HEK293T (cell line): Measurements from ENCODE around the gene DYNC1I1.

ENCODE experiments used
- CTCF ChIA-PET: fragments of 350-600 bp; formaldehyde crosslinking; extraction: SDS; loops from one replicate; lab custom pipeline; 2021; ENCODE audit warnings: antibody characterized with exemption, inconsistent platforms; lab: Yijun Ruan, JAX
- POLR2A ChIA-PET: fragments of 350-600 bp; formaldehyde crosslinking; extraction: SDS; loops from one replicate; lab custom pipeline; 2020; ENCODE audit warnings: antibody characterized with exemption, inconsistent platforms; lab: Yijun Ruan, JAX
- DNase-seq: peaks from one replicate; pipeline ENCODE4 v3.0.0; 2012; ENCODE audit warnings: mixed read lengths; ENCODE audit errors: extremely low spot score
- ARNT ChIP-seq: fragments of 450-650 bp; IDR thresholded peaks from 2 replicates; pipeline ENCODE4 v1.6.1; 2017; ENCODE audit warnings: mild to moderate bottlenecking
- BHLHE40 ChIP-seq: fragments of 450-650 bp; IDR thresholded peaks from 2 replicates; pipeline ENCODE4 v1.6.1; 2016; ENCODE audit warnings: mild to moderate bottlenecking, moderate library complexity, borderline replicate concordance
- CTBP1 ChIP-seq: fragments of 450-650 bp; IDR thresholded peaks from 2 replicates; pipeline ENCODE4 v1.6.1; 2016; ENCODE audit warnings: borderline replicate concordance
- ELF4 ChIP-seq: fragments of 450-650 bp; IDR thresholded peaks from 2 replicates; pipeline ENCODE4 v1.6.1; 2017; ENCODE audit warnings: antibody characterized with exemption
- FOXA1 ChIP-seq: fragments of 450-650 bp; IDR thresholded peaks from 2 replicates; pipeline ENCODE4 v1.6.1; 2016; ENCODE audit warnings: mild to moderate bottlenecking
- FOXK2 ChIP-seq: fragments of 450-650 bp; IDR thresholded peaks from 2 replicates; pipeline ENCODE4 v1.6.1; 2016; ENCODE audit warnings: mild to moderate bottlenecking
- FOXM1 ChIP-seq: fragments of 450-650 bp; IDR thresholded peaks from 2 replicates; pipeline ENCODE4 v1.6.1; 2017; ENCODE audit warnings: mild to moderate bottlenecking, borderline replicate concordance
- HDGF ChIP-seq: fragments of 450-650 bp; IDR thresholded peaks from 2 replicates; pipeline ENCODE4 v1.6.1; 2017; ENCODE audit warnings: antibody characterized with exemption, borderline replicate concordance
- L3MBTL2 ChIP-seq: fragments of 450-650 bp; conservative IDR thresholded peaks from 2 replicates; pipeline ENCODE4 v1.6.1; 2016; ENCODE audit warnings: mild to moderate bottlenecking
- LEF1 ChIP-seq: fragments of 450-650 bp; IDR thresholded peaks from 2 replicates; pipeline ENCODE4 v1.6.1; 2017; ENCODE audit warnings: mild to moderate bottlenecking, borderline replicate concordance
- NFRKB ChIP-seq: fragments of 450-650 bp; IDR thresholded peaks from 2 replicates; pipeline ENCODE4 v1.6.1; 2016; ENCODE audit warnings: mild to moderate bottlenecking, moderate library complexity
- PKNOX1 ChIP-seq: fragments of 450-650 bp; IDR thresholded peaks from 2 replicates; pipeline ENCODE4 v1.6.1; 2016
- SP1 ChIP-seq: fragments of 450-650 bp; IDR thresholded peaks from 2 replicates; pipeline ENCODE4 v1.6.1; 2017
- SUZ12 ChIP-seq: fragments of 450-650 bp; IDR thresholded peaks from 2 replicates; pipeline ENCODE4 v1.6.1; 2016; ENCODE audit warnings: mild to moderate bottlenecking
- TARDBP ChIP-seq: fragments of 450-650 bp; IDR thresholded peaks from 2 replicates; pipeline ENCODE4 v1.6.1; 2016
- ZNF384 ChIP-seq: fragments of 450-650 bp; IDR thresholded peaks from 2 replicates; pipeline ENCODE4 v1.6.1; 2016

The DYNC1I1 gene

GRCh38 chr7:96118449-96119001 lies 346.2 kb downstream of the DYNC1I1 start:
- no peak for DNase-seq
- ChIA-PET CTCF (no interaction called here), POLR2A (no interaction called here)
- TF ChIP-seq FOXK2 (no peak), HDGF (no peak), TARDBP (no peak), SUZ12 (no peak), FOXM1 (no peak), NFRKB (no peak), PKNOX1 (no peak), L3MBTL2 (no peak), BHLHE40 (no peak), ZNF384 (no peak), ELF4 (no peak), SP1 (no peak), LEF1 (no peak), CTBP1 (no peak), ARNT (no peak)

- ChIA-PET POLR2A (no interaction called here), CTCF (no interaction called here)
- TF ChIP-seq ZNF384 (no peak), TARDBP (no peak), PKNOX1 (no peak), FOXM1 (no peak), SP1 (no peak), FOXK2 (no peak), BHLHE40 (no peak), FOXA1 (no peak), ELF4 (no peak), L3MBTL2 (no peak), HDGF (no peak), SUZ12 (no peak), LEF1 (no peak), NFRKB (no peak), CTBP1 (no peak), ARNT (no peak)
- no peak for DNase-seq
Observed at GRCh38 chr7:96120445-96121225, 348.3 kb downstream of the DYNC1I1 start.

GRCh38 chr7:96121752-96122151 lies 349.4 kb downstream of the DYNC1I1 start:
- POLR2A ChIA-PET, result no interaction called here
- no peak for TF ChIP-seq L3MBTL2
- no peak for TF ChIP-seq ZNF384
- TF ChIP-seq ARNT, result no peak
- TF ChIP-seq NFRKB, result no peak
- no peak for TF ChIP-seq LEF1
- TF ChIP-seq SUZ12, result no peak
- no peak for TF ChIP-seq ELF4
- no peak for TF ChIP-seq TARDBP
- no peak for TF ChIP-seq CTBP1
- no peak for TF ChIP-seq BHLHE40
- no peak for TF ChIP-seq FOXA1
- DNase-seq, result no peak
- CTCF ChIA-PET, result no interaction called here

GRCh38 chr7:96122746-96123145 lies 350.4 kb downstream of the DYNC1I1 start:
- ChIA-PET POLR2A (no interaction called here), CTCF (no interaction called here)
- TF ChIP-seq FOXM1 (no peak), LEF1 (no peak), NFRKB (no peak), FOXK2 (no peak), SP1 (no peak), FOXA1 (no peak), L3MBTL2 (no peak)
- DNase-seq, result no peak

GRCh38 chr7:96126382-96126781 lies 354.0 kb downstream of the DYNC1I1 start:
- ChIA-PET POLR2A (no interaction called here), CTCF (no interaction called here)
- no peak for DNase-seq
- TF ChIP-seq CTBP1 (no peak), FOXK2 (no peak), ZNF384 (no peak), L3MBTL2 (no peak), TARDBP (no peak), BHLHE40 (no peak), HDGF (no peak), PKNOX1 (no peak), FOXA1 (no peak), NFRKB (no peak), LEF1 (no peak), SUZ12 (no peak)

GRCh38 chr7:96127746-96128145 lies 355.4 kb downstream of the DYNC1I1 start:
- CTCF ChIA-PET, result no interaction called here
- POLR2A ChIA-PET, result no interaction called here
- no peak for TF ChIP-seq TARDBP
- no peak for DNase-seq
